Measurements from ENCODE around the gene DST.

The DST gene

DNA sequence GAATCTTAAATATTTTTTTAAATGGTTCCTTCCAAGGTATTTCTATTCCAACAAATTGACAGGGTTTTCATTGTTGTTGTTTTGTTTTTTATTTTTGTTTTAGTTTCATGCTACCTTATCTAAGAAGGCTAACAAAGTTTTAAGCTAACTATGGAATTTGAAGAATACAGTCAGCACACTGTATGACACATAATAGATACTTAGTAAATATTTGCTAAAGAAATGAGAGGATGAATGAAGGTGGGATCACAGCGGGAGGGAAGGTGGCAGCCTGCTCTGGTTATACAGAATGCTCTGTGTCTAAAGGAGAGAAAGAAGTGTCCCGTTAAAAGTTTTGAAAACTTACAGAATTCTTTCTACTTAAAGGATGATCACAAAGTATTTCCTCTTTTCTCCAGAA, 43.7 kb upstream of the DST start:
- no peaks in the 10 kb centered on the region for H3K79me2 ChIP-seq (ENCODE audit: control insufficient read depth, insufficient read depth, low read length, poor library complexity)
- H4K91ac ChIP-seq (ENCODE audit: low read depth, low read length): no peak overlapping the region
- no peak overlapping the region for H2BK5ac ChIP-seq (ENCODE audit: low read depth, low read length, poor library complexity)
- no peaks in the 10 kb centered on the region for H3K79me1 ChIP-seq (ENCODE audit: low read length)
- no peak overlapping the region for H2AFZ ChIP-seq (ENCODE audit: insufficient read depth, low read length, poor library complexity)
- no peak overlapping the region for H3K14ac ChIP-seq (ENCODE audit: low read length)
- no peaks in the 10 kb centered on the region for H3K9me3 ChIP-seq (ENCODE audit: insufficient read depth, low read depth, low read length)
- H3K27me3 ChIP-seq (ENCODE audit: insufficient read depth, low read length): no peaks in the 10 kb centered on the region
- no peaks in the 10 kb centered on the region for H3K4me1 ChIP-seq (ENCODE audit: control insufficient read depth in 1 of 2, insufficient read depth in 2 of 2, low read length in 2 of 2)
- no CpG with 5 or more reads among the region's 2 CpGs for WGBS (ENCODE audit: extremely low coverage, insufficient coverage, insufficient read length)
- no peak overlapping the region for H3K9ac ChIP-seq (ENCODE audit: low read length)
- no peak overlapping the region for H2BK12ac ChIP-seq (ENCODE audit: low read length)
- H3K4me2 ChIP-seq (ENCODE audit: low read length): no peak overlapping the region
- no peak overlapping the region for H3K4me3 ChIP-seq (ENCODE audit: low read depth, low read length)
- H4K8ac ChIP-seq (ENCODE audit: low read depth, low read length): no peak overlapping the region
- DNase-seq: no peak
- H3K18ac ChIP-seq (ENCODE audit: low read length): no peak overlapping the region
- no peak overlapping the region for H3K4ac ChIP-seq (ENCODE audit: low read depth, low read length)
- no peak overlapping the region for H2AK5ac ChIP-seq (ENCODE audit: low read length)
- H4K12ac ChIP-seq (ENCODE audit: low read depth, low read length): no peak overlapping the region
- H3K27ac ChIP-seq (ENCODE audit: low read depth, low read length): no peak overlapping the region
- H3K36me3 ChIP-seq (ENCODE audit: control insufficient read depth in 1 of 2, insufficient read depth in 2 of 2, low read length in 2 of 2): no peaks in the 10 kb centered on the region
- H2BK120ac ChIP-seq (ENCODE audit: insufficient read depth, low read length, poor library complexity): no peak overlapping the region
- no peak overlapping the region for H3K23ac ChIP-seq (ENCODE audit: low read length)

DNA sequence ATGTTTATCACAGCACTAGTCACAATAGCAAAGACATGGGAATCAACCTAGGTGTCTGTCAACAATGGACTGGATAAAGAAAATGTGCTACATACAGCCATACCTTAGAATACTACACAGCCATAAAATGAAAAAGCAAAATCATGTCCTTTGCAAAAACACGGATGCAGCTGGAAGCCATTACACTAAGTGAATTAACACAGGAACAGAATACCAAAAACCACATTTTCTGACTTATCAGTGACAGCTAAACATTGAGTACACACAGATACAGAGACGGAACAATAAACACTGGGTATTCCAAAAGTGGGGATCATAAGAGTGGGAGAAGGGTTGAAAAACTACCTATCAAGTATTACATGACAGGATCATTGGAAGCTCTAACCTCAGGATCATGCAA, 43.3 kb upstream of the DST start:
- Histone ChIP-seq H3K18ac (ENCODE audit: low read length) (no peak overlapping the region), H3K27me3 (ENCODE audit: insufficient read depth, low read length) (no peaks in the 10 kb centered on the region), H3K4me3 (ENCODE audit: low read depth, low read length) (no peak overlapping the region), H3K9ac (ENCODE audit: low read length) (no peak overlapping the region), H4K12ac (ENCODE audit: low read depth, low read length) (no peak overlapping the region), H3K4me2 (ENCODE audit: low read length) (no peak overlapping the region), H3K23ac (ENCODE audit: low read length) (no peak overlapping the region), H2BK12ac (ENCODE audit: low read length) (no peak overlapping the region), H4K91ac (ENCODE audit: low read depth, low read length) (no peak overlapping the region), H2BK5ac (ENCODE audit: low read depth, low read length, poor library complexity) (no peak overlapping the region), H3K27ac (ENCODE audit: low read depth, low read length) (no peak overlapping the region), H3K4me1 (ENCODE audit: control insufficient read depth in 1 of 2, insufficient read depth in 2 of 2, low read length in 2 of 2) (peaks cover 0 to 2% of the 10 kb centered on the region in 2 experiments), H3K9me3 (ENCODE audit: insufficient read depth, low read depth, low read length) (no peaks in the 10 kb centered on the region), H3K36me3 (ENCODE audit: control insufficient read depth in 1 of 2, insufficient read depth in 2 of 2, low read length in 2 of 2) (no peaks in the 10 kb centered on the region), H2AFZ (ENCODE audit: insufficient read depth, low read length, poor library complexity) (no peak overlapping the region), H2AK5ac (ENCODE audit: low read length) (no peak overlapping the region), H3K4ac (ENCODE audit: low read depth, low read length) (no peak overlapping the region), H4K8ac (ENCODE audit: low read depth, low read length) (no peak overlapping the region), H3K14ac (ENCODE audit: low read length) (no peak overlapping the region), H3K79me1 (ENCODE audit: low read length) (no peaks in the 10 kb centered on the region), H3K79me2 (ENCODE audit: control insufficient read depth, insufficient read depth, low read length, poor library complexity) (no peaks in the 10 kb centered on the region), H2BK120ac (ENCODE audit: insufficient read depth, low read length, poor library complexity) (no peak overlapping the region)
- WGBS (ENCODE audit: extremely low coverage, insufficient coverage, insufficient read length): no CpG with 5 or more reads among the region's 2 CpGs
- no peak for DNase-seq

GRCh38 chr6:56685102-56685733, 42.5 kb upstream of the DST start:
- Histone ChIP-seq H4K8ac (ENCODE audit: low read depth, low read length) (no peak overlapping the region), H3K79me2 (ENCODE audit: control insufficient read depth, insufficient read depth, low read length, poor library complexity) (no peaks in the 10 kb centered on the region), H3K27ac (ENCODE audit: low read depth, low read length) (no peak overlapping the region), H2BK120ac (ENCODE audit: insufficient read depth, low read length, poor library complexity) (no peak overlapping the region), H3K4me2 (ENCODE audit: low read length) (no peak overlapping the region), H3K4me1 (ENCODE audit: control insufficient read depth in 1 of 2, insufficient read depth in 2 of 2, low read length in 2 of 2) (peaks cover 0 to 2% of the 10 kb centered on the region in 2 experiments), H3K9ac (ENCODE audit: low read length) (no peak overlapping the region), H4K91ac (ENCODE audit: low read depth, low read length) (no peak overlapping the region), H3K4ac (ENCODE audit: low read depth, low read length) (no peak overlapping the region), H2BK12ac (ENCODE audit: low read length) (no peak overlapping the region), H3K4me3 (ENCODE audit: low read depth, low read length) (no peak overlapping the region), H2BK5ac (ENCODE audit: low read depth, low read length, poor library complexity) (no peak overlapping the region), H3K23ac (ENCODE audit: low read length) (no peak overlapping the region), H2AFZ (ENCODE audit: insufficient read depth, low read length, poor library complexity) (no peak overlapping the region), H3K79me1 (ENCODE audit: low read length) (no peaks in the 10 kb centered on the region), H3K9me3 (ENCODE audit: insufficient read depth, low read depth, low read length) (no peaks in the 10 kb centered on the region), H3K36me3 (ENCODE audit: control insufficient read depth in 1 of 2, insufficient read depth in 2 of 2, low read length in 2 of 2) (no peaks in the 10 kb centered on the region), H3K18ac (ENCODE audit: low read length) (no peak overlapping the region), H4K12ac (ENCODE audit: low read depth, low read length) (no peak overlapping the region), H3K14ac (ENCODE audit: low read length) (no peak overlapping the region), H3K27me3 (ENCODE audit: insufficient read depth, low read length) (no peaks in the 10 kb centered on the region), H2AK5ac (ENCODE audit: low read length) (no peak overlapping the region)
- no peak for DNase-seq
- no CpG with 5 or more reads among the region's 8 CpGs for WGBS (ENCODE audit: extremely low coverage, insufficient coverage, insufficient read length)

DNA sequence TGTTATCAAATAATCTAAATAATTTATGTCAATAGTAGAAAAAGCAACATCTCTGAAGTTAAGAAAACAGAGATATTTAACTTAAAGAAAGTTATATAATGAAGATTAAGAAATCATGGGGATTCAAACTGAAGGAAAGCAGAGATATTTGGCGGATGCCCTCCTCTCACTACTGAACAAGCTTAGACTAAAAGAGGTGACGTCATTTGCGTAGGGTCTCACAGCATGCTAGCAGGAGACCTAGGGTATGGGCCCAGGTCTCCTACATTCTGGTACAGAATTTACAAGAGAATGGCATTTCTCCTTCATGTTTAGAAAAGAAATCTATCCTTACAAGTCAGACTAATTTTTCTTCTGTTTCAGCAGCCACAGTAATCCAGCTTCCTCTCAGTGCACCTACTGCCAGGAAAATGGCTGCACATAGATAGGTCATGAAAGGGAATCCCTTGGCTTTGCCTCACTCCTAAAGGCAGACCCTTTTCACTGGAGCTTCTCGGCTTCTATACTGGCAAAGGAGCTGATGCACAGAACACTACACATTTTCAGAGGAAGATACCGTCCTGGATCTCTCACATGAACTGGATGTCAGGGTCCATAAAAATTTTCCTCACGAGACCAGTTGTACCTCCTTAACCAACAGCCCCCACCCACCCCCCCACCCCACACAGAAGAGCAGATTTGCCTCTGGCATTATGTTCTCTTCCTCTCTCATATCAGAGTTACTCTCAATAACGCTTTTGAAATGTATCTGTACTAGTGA, 41.8 kb upstream of the DST start:
- Histone ChIP-seq H3K79me2 (ENCODE audit: control insufficient read depth, insufficient read depth, low read length, poor library complexity) (no peaks in the 10 kb centered on the region), H3K4ac (ENCODE audit: low read depth, low read length) (no peak overlapping the region), H4K12ac (ENCODE audit: low read depth, low read length) (no peak overlapping the region), H3K9me3 (ENCODE audit: insufficient read depth, low read depth, low read length) (peaks cover under 1% of the 10 kb centered on the region), H2AFZ (ENCODE audit: insufficient read depth, low read length, poor library complexity) (no peak overlapping the region), H3K23ac (ENCODE audit: low read length) (no peak overlapping the region), H2BK120ac (ENCODE audit: insufficient read depth, low read length, poor library complexity) (no peak overlapping the region), H2AK5ac (ENCODE audit: low read length) (no peak overlapping the region), H3K36me3 (ENCODE audit: control insufficient read depth in 1 of 2, insufficient read depth in 2 of 2, low read length in 2 of 2) (no peaks in the 10 kb centered on the region), H3K4me1 (ENCODE audit: control insufficient read depth in 1 of 2, insufficient read depth in 2 of 2, low read length in 2 of 2) (peaks cover 0 to 2% of the 10 kb centered on the region in 2 experiments), H3K4me3 (ENCODE audit: low read depth, low read length) (no peak overlapping the region), H3K4me2 (ENCODE audit: low read length) (no peak overlapping the region), H3K9ac (ENCODE audit: low read length) (no peak overlapping the region), H3K18ac (ENCODE audit: low read length) (no peak overlapping the region), H3K27me3 (ENCODE audit: insufficient read depth, low read length) (no peaks in the 10 kb centered on the region), H4K8ac (ENCODE audit: low read depth, low read length) (no peak overlapping the region), H3K14ac (ENCODE audit: low read length) (no peak overlapping the region), H2BK12ac (ENCODE audit: low read length) (no peak overlapping the region), H3K79me1 (ENCODE audit: low read length) (no peaks in the 10 kb centered on the region), H3K27ac (ENCODE audit: low read depth, low read length) (no peak overlapping the region), H2BK5ac (ENCODE audit: low read depth, low read length, poor library complexity) (no peak overlapping the region), H4K91ac (ENCODE audit: low read depth, low read length) (no peak overlapping the region)
- no CpG with 5 or more reads among the region's 7 CpGs for WGBS (ENCODE audit: extremely low coverage, insufficient coverage, insufficient read length)
- no peak for DNase-seq
